ENCODE data around the gene ADGRB3.

GRCh38 chr6:68758559-68758958 lies 123.5 kb downstream of the ADGRB3 start:
- TF ChIP-seq EP300 (IDR thresholded peaks at IDR 0.05), result no peak
- no peak for TF ChIP-seq POLR2AphosphoS5 (IDR thresholded peaks at IDR 0.05)

Data from sigmoid colon (tissue), 4 donors.